NCI-H748 (cell line): ENCODE results near the gene OR52A1.
A peak's percentile ranks its signal among the peaks of the same experiment; 100 is the strongest.

Experiments
- DNase-seq: peaks from one replicate; lab custom pipeline; 2025; ENCODE audit not compliant: unreplicated experiment; lab: John Stamatoyannopoulos, UW

Gene OR52A1

DNA sequence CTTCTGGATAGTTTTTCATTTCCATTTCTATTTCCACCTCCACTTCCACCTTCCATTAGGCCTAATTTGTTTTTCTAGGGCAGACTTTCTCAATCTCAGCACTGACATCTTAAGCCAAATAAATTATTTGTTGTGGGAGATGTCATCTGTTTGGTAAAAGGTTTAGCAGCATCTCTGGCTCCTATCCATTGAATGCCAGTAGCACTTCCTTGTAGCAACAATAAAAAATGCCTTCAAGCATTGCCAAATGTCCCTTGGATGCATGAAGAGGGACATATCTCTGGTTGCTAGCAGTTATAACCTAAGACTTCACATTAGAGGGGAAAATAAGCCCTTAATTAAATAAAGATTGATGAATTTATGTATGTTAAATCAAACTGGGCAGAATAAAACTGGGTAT, 18.3 kb downstream of the OR52A1 start:
- no peak for DNase-seq

DNA sequence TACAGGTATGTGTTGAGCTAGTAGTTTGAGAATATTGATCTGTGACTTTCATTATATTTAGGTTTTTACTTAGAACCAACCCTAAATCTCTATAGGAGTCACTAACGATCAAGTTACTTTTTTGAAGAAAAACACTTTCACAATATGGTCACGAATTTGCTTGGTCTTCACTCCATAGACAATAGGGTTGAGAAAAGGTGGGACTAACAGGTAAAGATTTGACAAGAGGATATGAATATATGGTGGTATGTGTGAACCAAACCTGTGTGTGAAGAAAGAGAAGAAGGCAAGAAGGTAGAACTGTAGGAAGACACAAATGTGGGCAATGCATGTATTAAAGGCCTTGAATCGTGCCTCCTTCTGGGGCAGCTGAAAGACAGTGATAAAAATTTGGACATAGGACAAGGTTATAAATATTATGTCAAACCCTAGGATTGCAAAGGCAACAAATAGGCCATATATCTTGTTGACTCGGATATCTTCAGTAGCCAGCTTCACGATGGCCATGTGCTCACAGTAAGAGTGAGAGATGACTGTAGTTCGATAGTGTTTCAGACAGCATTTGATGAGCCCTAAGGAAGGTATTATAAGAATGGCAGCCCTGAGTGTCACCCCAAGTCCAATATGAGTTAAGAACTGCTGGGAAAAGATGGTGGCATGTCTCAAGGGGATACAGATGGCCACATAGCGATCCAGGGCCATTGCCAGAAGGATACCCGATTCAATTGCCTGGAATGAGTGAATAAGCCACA, 22.8 kb downstream of the OR52A1 start:
- DNase-seq, result no peak

DNA sequence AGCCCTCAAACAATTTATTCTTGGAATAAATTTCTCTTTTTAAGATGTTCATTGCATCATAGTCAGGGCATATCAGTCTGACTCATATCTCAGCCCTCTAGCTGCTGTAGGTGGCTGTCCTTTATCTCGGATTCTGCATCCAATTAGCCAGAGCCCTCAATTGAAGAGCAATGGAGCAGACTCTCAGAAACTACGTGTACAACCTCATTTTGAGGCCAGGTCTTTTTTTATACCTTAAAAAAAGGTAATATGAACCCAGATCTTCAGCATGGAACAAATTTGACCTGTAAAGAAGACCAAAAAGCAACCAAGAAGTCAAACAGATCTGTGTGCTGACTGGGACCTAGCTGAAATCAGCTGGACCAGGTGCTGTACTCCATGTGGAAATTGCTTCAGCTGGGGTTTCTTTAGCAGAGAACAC, 25.1 kb downstream of the OR52A1 start:
- no peak for DNase-seq

DNA sequence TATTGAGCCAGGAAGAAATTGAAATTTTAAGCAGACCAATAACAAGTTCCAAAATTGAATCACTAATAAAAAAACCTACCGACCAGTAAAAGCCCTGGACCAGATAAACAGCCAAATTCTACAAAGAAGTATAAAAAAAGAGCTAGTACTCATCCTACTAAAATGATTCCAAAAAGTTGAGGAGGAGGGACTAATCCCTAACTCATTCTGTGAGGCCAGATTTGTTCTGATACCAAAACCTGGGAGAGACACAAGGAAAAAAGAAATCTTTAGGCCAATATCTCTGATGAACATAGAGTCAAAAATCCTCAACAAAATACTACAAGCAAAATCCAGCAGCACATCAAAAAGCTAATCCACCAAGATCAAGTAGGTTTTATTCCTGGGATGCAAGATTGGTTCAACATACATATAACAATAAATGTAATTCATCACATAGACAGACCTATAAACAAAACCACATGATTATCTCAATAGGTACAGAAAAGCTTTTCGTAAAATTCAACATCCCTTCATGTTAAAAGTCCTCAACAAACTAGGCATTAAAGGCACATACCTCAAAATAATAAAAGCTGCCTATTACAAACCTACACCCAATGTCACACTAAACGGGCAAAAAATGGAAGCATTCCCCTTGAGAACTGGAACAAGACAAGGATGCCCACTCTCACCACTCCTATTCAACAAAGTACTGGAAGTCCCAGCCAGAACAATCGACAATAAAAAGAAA, 29.5 kb downstream of the OR52A1 start:
- DNase-seq, result no peak

DNA sequence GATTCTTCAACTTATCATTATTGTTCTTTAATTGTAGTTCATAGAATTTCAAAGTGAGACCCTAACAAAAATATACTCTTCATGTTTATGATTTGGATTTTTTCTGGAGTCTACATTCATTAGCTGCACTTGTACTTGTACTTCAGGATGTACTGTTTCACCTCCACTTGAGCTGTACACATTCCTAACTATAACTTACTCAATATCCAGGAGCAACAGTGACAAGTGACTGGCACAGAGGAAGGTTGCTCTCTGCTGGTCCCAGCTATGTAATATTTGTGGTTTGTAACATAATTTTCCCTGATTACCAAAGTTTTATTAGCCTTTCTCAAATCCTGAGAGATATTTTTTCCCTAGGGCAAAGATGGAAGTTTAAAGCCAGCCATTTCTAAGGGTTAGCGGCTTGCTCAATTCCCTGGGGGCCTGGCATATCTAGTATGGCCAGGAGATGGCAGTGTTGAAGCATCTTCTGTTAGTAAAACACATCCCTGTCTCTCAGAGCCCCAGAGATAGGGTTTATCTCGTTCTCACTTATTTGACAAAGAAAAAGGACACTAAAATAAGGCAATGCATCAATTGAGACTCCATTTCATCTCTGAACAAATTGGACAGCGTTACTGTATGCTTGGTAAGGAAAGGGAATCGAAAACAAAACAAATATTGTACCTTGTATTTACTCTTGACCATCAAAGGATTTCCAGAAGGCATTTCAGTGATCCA, 30.6 kb downstream of the OR52A1 start:
- peak; percentile 76 for DNase-seq

DNA sequence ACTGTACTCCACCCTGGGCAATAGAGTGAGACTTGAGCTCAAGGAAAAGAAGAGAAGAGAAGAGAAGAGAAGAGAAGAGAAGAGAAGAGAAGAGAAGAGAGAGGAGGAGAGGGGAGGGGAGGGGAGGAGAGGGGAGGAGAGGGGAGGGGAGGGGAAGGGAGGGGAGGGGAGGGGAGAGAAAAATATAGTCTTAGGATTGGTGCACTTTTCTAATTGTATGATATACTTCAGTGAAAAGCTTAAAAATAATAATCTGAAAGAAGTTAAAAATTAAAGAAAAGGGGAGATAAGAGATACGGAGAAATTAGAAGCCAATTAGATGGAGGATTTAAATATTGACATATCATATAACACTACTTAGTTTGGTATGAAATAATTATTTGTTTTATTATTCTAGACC, 35.7 kb downstream of the OR52A1 start:
- DNase-seq, result no peak

DNA sequence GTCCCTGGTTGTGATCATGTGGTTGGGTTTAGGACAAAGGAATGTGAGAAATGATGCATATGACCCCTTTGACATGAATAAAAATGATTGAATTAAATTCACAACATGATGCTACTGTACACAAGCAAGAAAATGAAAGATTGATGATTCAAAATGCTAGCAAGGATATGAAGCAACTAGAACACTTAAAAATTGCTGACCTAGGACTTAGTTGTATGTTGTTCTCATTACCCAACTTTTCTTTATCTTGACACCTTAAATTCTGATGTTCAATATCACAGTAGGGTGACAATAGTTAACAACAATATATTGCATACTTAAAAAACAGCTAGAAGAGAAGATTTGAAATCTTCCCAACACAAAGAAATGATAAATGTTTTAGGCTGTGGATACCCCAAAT, 37.0 kb downstream of the OR52A1 start:
- DNase-seq, result no peak

DNA sequence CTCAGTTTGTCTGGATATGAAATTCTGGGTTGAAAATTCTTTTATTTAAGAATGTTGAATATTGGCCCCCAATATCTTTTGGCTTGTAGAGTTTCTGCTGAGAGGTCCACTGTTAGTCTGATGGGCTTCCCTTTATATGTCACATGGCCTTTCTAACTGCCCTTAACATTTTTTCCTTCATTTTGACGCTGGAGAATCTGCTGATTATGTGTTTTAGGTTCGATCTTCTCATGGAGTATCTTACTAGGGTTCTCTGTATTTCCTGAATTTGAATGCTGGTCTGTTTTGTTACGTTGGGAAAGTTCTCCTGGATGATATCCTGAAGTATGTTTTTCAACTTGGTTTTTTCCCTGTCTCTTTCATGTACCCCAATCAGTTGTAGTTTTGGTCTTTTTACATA, 39.2 kb downstream of the OR52A1 start:
- DNase-seq, result no peak

DNA sequence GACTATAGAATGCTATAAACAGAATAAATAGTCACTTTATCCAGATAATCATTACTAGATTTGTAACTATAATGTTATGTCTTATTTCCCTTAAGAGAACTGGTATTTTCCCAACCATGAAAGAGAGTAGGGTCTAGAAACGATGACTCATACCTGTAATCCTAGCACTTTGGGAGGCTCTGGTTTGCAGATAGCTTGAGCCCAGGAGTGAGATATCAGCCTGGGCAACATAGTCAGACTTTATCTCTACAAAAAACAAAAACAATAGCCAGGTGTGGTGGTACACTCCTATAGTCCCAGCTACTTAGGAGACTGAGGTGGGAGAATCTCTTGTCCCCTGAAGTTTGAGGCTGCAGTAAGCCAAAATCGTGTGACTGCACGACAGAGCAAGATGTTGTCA, 47.3 kb downstream of the OR52A1 start:
- no peak for DNase-seq

DNA sequence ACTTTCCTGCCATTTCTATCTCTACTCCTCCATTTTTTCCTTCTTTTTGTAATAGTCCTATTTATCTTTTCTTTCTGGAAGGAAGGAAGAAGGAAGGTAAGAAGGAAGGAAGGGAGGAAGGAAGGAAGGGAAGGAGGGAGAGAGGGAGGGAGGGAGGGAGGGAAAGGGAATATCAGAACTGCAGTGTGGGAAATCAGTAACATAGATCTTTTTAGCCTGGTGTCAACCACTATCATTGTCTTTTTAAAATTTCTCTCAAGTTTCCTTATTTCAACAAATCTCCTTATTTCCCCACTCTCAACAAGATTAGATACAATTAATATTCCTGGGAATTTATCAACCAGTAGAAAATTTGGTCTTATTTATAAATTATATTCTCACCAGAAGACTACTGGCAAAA, 51.5 kb downstream of the OR52A1 start:
- DNase-seq, result no peak

DNA sequence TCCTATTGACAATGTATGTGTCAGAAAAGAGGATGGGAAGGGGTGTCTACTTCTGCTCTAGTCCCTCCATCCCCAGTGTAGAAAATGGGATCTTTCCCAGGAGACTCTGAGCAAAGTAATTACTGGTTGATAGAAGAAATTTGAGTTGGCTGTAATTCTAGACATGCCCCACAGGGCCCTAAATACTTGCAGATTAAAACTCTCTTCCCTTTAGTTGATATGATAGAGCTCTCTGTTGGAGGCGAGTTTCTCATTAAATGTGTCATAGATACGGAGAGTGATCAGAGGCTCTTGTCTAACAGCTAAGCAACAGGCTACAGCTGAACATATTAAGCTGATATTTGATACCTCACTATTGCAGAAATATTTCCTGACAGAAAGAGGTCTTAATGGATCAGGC, 52.3 kb downstream of the OR52A1 start:
- peak; percentile 26 for DNase-seq

DNA sequence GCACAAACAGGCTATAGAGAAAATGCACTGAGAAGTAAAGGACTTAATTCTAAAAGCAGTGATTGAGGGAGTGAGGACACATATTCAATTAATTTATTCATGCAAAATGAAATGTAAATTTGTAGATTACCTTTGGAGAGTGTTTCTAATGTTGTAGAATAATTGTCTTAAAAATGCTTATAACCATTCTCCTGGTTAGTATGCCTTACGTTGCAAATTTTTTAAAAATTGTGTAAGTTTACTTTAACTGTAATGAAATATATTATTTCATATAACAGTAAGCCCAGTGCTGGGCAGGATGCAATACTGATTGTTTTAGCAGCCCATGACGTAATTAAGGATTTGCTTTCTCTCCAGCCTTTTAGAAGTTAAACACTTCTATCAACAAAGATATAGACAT, 58.5 kb downstream of the OR52A1 start:
- no peak for DNase-seq
